Measurements from ENCODE around the gene MT1G. TPM values are rescaled to one million over a fixed set of nuclear protein-coding genes. Genes with fewer than 3 reads are reported as not detected.

Gene MT1G
- total RNA-seq, 2 experiments from 2014 or later = not detected

- Histone ChIP-seq H3K4me3 (ENCODE audit: low read depth, low read length, poor library complexity, severe bottlenecking) (no peak overlapping the region), H3K9me3 (ENCODE audit: low read length) (no peaks in the 10 kb centered on the region), H3K79me2 (ENCODE audit: insufficient read depth, low read depth, low read length) (no peaks in the 10 kb centered on the region), H3K36me3 (ENCODE audit: insufficient read depth, low read length) (no peaks in the 10 kb centered on the region), H3K4me1 (ENCODE audit: insufficient read depth, low read length, poor library complexity, severe bottlenecking) (no peaks in the 10 kb centered on the region), H3K27ac (ENCODE audit: low read depth, low read length, poor library complexity, severe bottlenecking) (no peak overlapping the region), H3K9me2 (ENCODE audit: insufficient read depth, low read length) (no peaks in the 10 kb centered on the region), H3K4me2 (ENCODE audit: low read length) (no peak overlapping the region), H4K20me1 (ENCODE audit: insufficient read depth, low read length) (no peaks in the 10 kb centered on the region), H2AFZ (ENCODE audit: low read length) (no peak overlapping the region)
- intact Hi-C loops (cut with micrococcal nuclease; ENCODE audit: unreplicated experiment) = no loop called here
- POLR2A ChIA-PET = interaction anchor here (0.6 kb wide), 1 partner anchor 138 kb away, joined by 3 read pairs; no protein-coding TSS in a partner anchor
- no peak for TF ChIP-seq CTCF (conservative IDR thresholded peaks at IDR 0.05; ENCODE audit: low read length)
- TF ChIP-seq EZH2phosphoT487 (IDR thresholded peaks at IDR 0.05; ENCODE audit: borderline replicate concordance, low read depth, low read length) = no peak
- CTCF ChIA-PET (ENCODE audit: unreplicated experiment) = no interaction called here
- DNase-seq (ENCODE audit: low spot score) = no peak
- no TSS peak for BruUV-seq (replicated peaks)
Observed at GRCh38 chr16:56643833-56644232, 24.0 kb downstream of the MT1G start.

- Histone ChIP-seq H2AFZ (ENCODE audit: low read length) (no peak overlapping the region), H4K20me1 (ENCODE audit: insufficient read depth, low read length) (no peaks in the 10 kb centered on the region), H3K4me2 (ENCODE audit: low read length) (no peak overlapping the region), H3K27ac (ENCODE audit: low read depth, low read length, poor library complexity, severe bottlenecking) (no peak overlapping the region), H3K9me2 (ENCODE audit: insufficient read depth, low read length) (no peaks in the 10 kb centered on the region), H3K9me3 (ENCODE audit: low read length) (no peaks in the 10 kb centered on the region), H3K36me3 (ENCODE audit: insufficient read depth, low read length) (no peaks in the 10 kb centered on the region), H3K79me2 (ENCODE audit: insufficient read depth, low read depth, low read length) (no peaks in the 10 kb centered on the region), H3K4me3 (ENCODE audit: low read depth, low read length, poor library complexity, severe bottlenecking) (no peak overlapping the region), H3K4me1 (ENCODE audit: insufficient read depth, low read length, poor library complexity, severe bottlenecking) (no peaks in the 10 kb centered on the region)
- ChIA-PET CTCF (ENCODE audit: unreplicated experiment) (no interaction called here), POLR2A (interaction anchor here (0.5 to 0.6 kb wide), 2 partner anchors 105 to 138 kb away, joined by 3 read pairs; no protein-coding TSS in a partner anchor)
- BruUV-seq (replicated peaks) = no TSS peak
- intact Hi-C loops (cut with micrococcal nuclease; ENCODE audit: unreplicated experiment) = no loop called here
- DNase-seq (ENCODE audit: low spot score) = no peak
- no peak for TF ChIP-seq EZH2phosphoT487 (IDR thresholded peaks at IDR 0.05; ENCODE audit: borderline replicate concordance, low read depth, low read length)
- no peak for TF ChIP-seq CTCF (conservative IDR thresholded peaks at IDR 0.05; ENCODE audit: low read length)
Observed at GRCh38 chr16:56643080-56643778, 24.6 kb downstream of the MT1G start.

- CTCF ChIA-PET (ENCODE audit: unreplicated experiment) = no interaction called here
- intact Hi-C loops (cut with micrococcal nuclease; ENCODE audit: unreplicated experiment) = no loop called here
Observed at GRCh38 chr16:56641166-56641565, 26.7 kb downstream of the MT1G start.

More at GRCh38 chr16:56641166-56641565, 26.7 kb downstream of the MT1G start:
- BruUV-seq (replicated peaks) = no TSS peak
- POLR2A ChIA-PET = interaction anchor here (0.6 kb wide), 1 partner anchor 155 kb away, joined by 3 read pairs; no protein-coding TSS in a partner anchor
- Histone ChIP-seq H3K9me2 (ENCODE audit: insufficient read depth, low read length) (no peaks in the 10 kb centered on the region), H3K36me3 (ENCODE audit: insufficient read depth, low read length) (no peaks in the 10 kb centered on the region), H3K4me1 (ENCODE audit: insufficient read depth, low read length, poor library complexity, severe bottlenecking) (no peaks in the 10 kb centered on the region), H3K27ac (ENCODE audit: low read depth, low read length, poor library complexity, severe bottlenecking) (no peak overlapping the region), H2AFZ (ENCODE audit: low read length) (no peak overlapping the region), H4K20me1 (ENCODE audit: insufficient read depth, low read length) (no peaks in the 10 kb centered on the region), H3K4me3 (ENCODE audit: low read depth, low read length, poor library complexity, severe bottlenecking) (no peak overlapping the region), H3K4me2 (ENCODE audit: low read length) (no peak overlapping the region), H3K9me3 (ENCODE audit: low read length) (no peaks in the 10 kb centered on the region), H3K79me2 (ENCODE audit: insufficient read depth, low read depth, low read length) (no peaks in the 10 kb centered on the region)
- no peak for TF ChIP-seq CTCF (conservative IDR thresholded peaks at IDR 0.05; ENCODE audit: low read length)
- no peak for DNase-seq (ENCODE audit: low spot score)
